A673 (cell line): ENCODE data around the gene ACSL5. TPM values are rescaled to one million over a fixed set of nuclear protein-coding genes. Genes with fewer than 3 reads are reported as not detected.

ENCODE experiments used
- BruUV-seq: library from RNA; stranded (reverse); fragments of 400-500 nt; replicated peaks from 2 replicates; lab custom pipeline; 2021; lab: Mats Ljungman, UMichigan
- CTCF ChIA-PET: fragments of 300-600 bp; sonication (Branson Sonifier 250); formaldehyde crosslinking; loops from one replicate; lab custom pipeline; 2022; ENCODE audit warnings: antibody characterized with exemption; lab: Charles Lee
- POLR2A ChIA-PET: fragments of 300-600 bp; sonication (Branson Sonifier 250); formaldehyde crosslinking; loops from one replicate; lab custom pipeline; 2022; ENCODE audit warnings: antibody characterized with exemption; ENCODE audit not compliant: low non-redundant PET; lab: Charles Lee
- DNase-seq: peaks from one replicate; pipeline ENCODE4 v3.0.0-alpha.2; 2015; ENCODE audit warnings: low spot score
- H3K27ac ChIP-seq: fragments of 200-600 bp; sonication (generic); 2 replicates; pipeline ENCODE4 v1.5.1; 2016; ENCODE audit warnings: mixed run types, low read depth, mild to moderate bottlenecking, mixed read lengths, antibody characterized with exemption, low read length; ENCODE audit not compliant: poor library complexity, severe bottlenecking
- H3K27me3 ChIP-seq: fragments of 200-600 bp; sonication (generic); replicated peaks from 2 replicates; pipeline ENCODE4 v1.6.1; 2017; ENCODE audit warnings: mixed run types, low read depth, mild to moderate bottlenecking, mixed read lengths, antibody characterized with exemption, low read length; ENCODE audit not compliant: insufficient read depth, poor library complexity
- H3K36me3 ChIP-seq: fragments of 200-600 bp; sonication (generic); 2 replicates; pipeline ENCODE4 v1.6.1; 2016; ENCODE audit warnings: mixed run types, mild to moderate bottlenecking, mixed read lengths, antibody characterized with exemption, low read length; ENCODE audit not compliant: insufficient read depth, poor library complexity, severe bottlenecking
- H3K4me1 ChIP-seq: fragments of 200-600 bp; sonication (generic); 2 replicates; pipeline ENCODE4 v1.6.1; 2017; ENCODE audit warnings: mixed run types, mild to moderate bottlenecking, mixed read lengths, antibody characterized with exemption, low read length; ENCODE audit not compliant: insufficient read depth, poor library complexity, severe bottlenecking
- H3K4me3 ChIP-seq: fragments of 200-600 bp; sonication (generic); 2 replicates; pipeline ENCODE4 v1.5.1; 2016; ENCODE audit warnings: low read depth, mixed run types, mild to moderate bottlenecking, mixed read lengths, low read length; ENCODE audit not compliant: poor library complexity, severe bottlenecking
- H3K9me3 ChIP-seq: fragments of 200-600 bp; sonication (generic); 2 replicates; pipeline ENCODE4 v1.6.1; 2016; ENCODE audit warnings: mixed run types, low read depth, mild to moderate bottlenecking, mixed read lengths, antibody characterized with exemption, low read length; ENCODE audit not compliant: poor library complexity, severe bottlenecking
- CTCF ChIP-seq: fragments of 300-800, 200-600 bp; sonication (generic); conservative IDR thresholded peaks from 2 replicates; pipeline ENCODE4 v1.5.1; 2017; ENCODE audit warnings: low read depth, mild to moderate bottlenecking, antibody characterized with exemption, low read length, moderate library complexity, mixed read lengths
- EZH2 ChIP-seq: fragments of 200-600 bp; sonication (generic); IDR thresholded peaks from 2 replicates; pipeline ENCODE4 v1.6.1; 2017; ENCODE audit warnings: borderline replicate concordance, low read depth, mild to moderate bottlenecking, mixed read lengths, antibody characterized with exemption, low read length; ENCODE audit not compliant: poor library complexity, severe bottlenecking
- intact Hi-C: fragments of 100-400 bp; cut with micrococcal nuclease; formaldehyde crosslinking; loops from one replicate; pipeline ENCODE4 v1.10.0; 2022; ENCODE audit not compliant: unreplicated experiment
- total RNA-seq: library from RNA; stranded (reverse); gene quantifications from 2 replicates; pipeline ENCODE4 v1.2.3, GENCODE V29; 2021

ACSL5 gene
- total RNA-seq, 1 experiment from 2014 or later, result 1.0 TPM

- no peak for TF ChIP-seq CTCF
- no peak for TF ChIP-seq EZH2
- DNase-seq, result no peak
- Histone ChIP-seq H3K36me3 (no peaks in the 10 kb centered on the region), H3K27ac (no peak overlapping the region), H3K4me1 (no peaks in the 10 kb centered on the region), H3K4me3 (no peak overlapping the region), H3K9me3 (no peaks in the 10 kb centered on the region), H3K27me3 (no peaks in the 10 kb centered on the region)
- POLR2A ChIA-PET, result no interaction called here
- CTCF ChIA-PET, result no interaction called here
- intact Hi-C loops, result no loop called here
- BruUV-seq, result no TSS peak
Observed at GRCh38 chr10:112345743-112346142, 28.2 kb upstream of the ACSL5 start.

GRCh38 chr10:112346774-112347173 is 27.1 kb upstream of the ACSL5 start:
- intact Hi-C loops, result no loop called here
- no peaks in the 10 kb centered on the region for H3K4me1 ChIP-seq
- BruUV-seq, result no TSS peak

GRCh38 chr10:112347709-112348671 is 25.9 kb upstream of the ACSL5 start:
- H3K27ac ChIP-seq, result no peak overlapping the region
- CTCF ChIA-PET, result no interaction called here
- H3K4me3 ChIP-seq, result no peak overlapping the region
- no peaks in the 10 kb centered on the region for H3K4me1 ChIP-seq
- POLR2A ChIA-PET, result no interaction called here
- intact Hi-C loops, result no loop called here
- no peaks in the 10 kb centered on the region for H3K27me3 ChIP-seq
- no peaks in the 10 kb centered on the region for H3K36me3 ChIP-seq
- no peaks in the 10 kb centered on the region for H3K9me3 ChIP-seq
- no TSS peak for BruUV-seq
- TF ChIP-seq EZH2, result no peak
- TF ChIP-seq CTCF, result no peak
- no peak for DNase-seq

More at GRCh38 chr10:112346774-112347173, 27.1 kb upstream of the ACSL5 start:
- ChIA-PET POLR2A (no interaction called here), CTCF (no interaction called here)
- H3K27me3 ChIP-seq, result no peaks in the 10 kb centered on the region
- H3K36me3 ChIP-seq, result no peaks in the 10 kb centered on the region
- no peak overlapping the region for H3K4me3 ChIP-seq
- H3K9me3 ChIP-seq, result no peaks in the 10 kb centered on the region
- TF ChIP-seq CTCF (no peak), EZH2 (no peak)
- DNase-seq, result no peak
- no peak overlapping the region for H3K27ac ChIP-seq
